Activated CD4-positive, alpha-beta T cell treated with anti-CD3 and anti-CD28 coated beads, Interleukin-2, amount 10 ng/mL, durations not matched to agents 24 days and 14 days (primary cell): Measurements from ENCODE around the gene CTTNBP2NL. TPM values are rescaled to one million over a fixed set of nuclear protein-coding genes. Genes with fewer than 3 reads are reported as not detected.
"Not testable (repeated sequence)": the region's sequence is repeated elsewhere in the genome, so short reads cannot be mapped to it uniquely, and the experiment has no call there.

Experiments
- DNase-seq: peaks from one replicate; pipeline ENCODE4 v3.0.0; 2022
- H3K27ac Mint-ChIP-seq: one replicate; pipeline ENCODE4 v1.8.0; 2022; ENCODE audit warnings: mild to moderate bottlenecking, mixed read lengths
- H3K27me3 Mint-ChIP-seq: one replicate; pipeline ENCODE4 v1.8.0; 2022; ENCODE audit warnings: mixed read lengths
- H3K36me3 Mint-ChIP-seq: one replicate; pipeline ENCODE4 v1.8.0; 2022; ENCODE audit warnings: low read depth, mild to moderate bottlenecking, mixed read lengths
- H3K4me1 Mint-ChIP-seq: one replicate; pipeline ENCODE4 v1.8.0; 2021; ENCODE audit warnings: mixed read lengths
- H3K4me3 Mint-ChIP-seq: one replicate; pipeline ENCODE4 v1.8.0; 2022; ENCODE audit warnings: mild to moderate bottlenecking, moderate library complexity, mixed read lengths
- H3K9me3 Mint-ChIP-seq: one replicate; pipeline ENCODE4 v1.8.0; 2021; ENCODE audit warnings: mixed read lengths
- intact Hi-C: fragments of 100-400 bp; cut with micrococcal nuclease; formaldehyde crosslinking; loops from one replicate; pipeline ENCODE4 v1.15.1; 2023
- total RNA-seq: library from RNA; stranded (reverse); gene quantifications from 2 replicates; pipeline ENCODE4 v1.2.3, GENCODE V29; 2022

The CTTNBP2NL gene
- total RNA-seq, 1 donor from 2014 or later: 4.1 TPM

DNA sequence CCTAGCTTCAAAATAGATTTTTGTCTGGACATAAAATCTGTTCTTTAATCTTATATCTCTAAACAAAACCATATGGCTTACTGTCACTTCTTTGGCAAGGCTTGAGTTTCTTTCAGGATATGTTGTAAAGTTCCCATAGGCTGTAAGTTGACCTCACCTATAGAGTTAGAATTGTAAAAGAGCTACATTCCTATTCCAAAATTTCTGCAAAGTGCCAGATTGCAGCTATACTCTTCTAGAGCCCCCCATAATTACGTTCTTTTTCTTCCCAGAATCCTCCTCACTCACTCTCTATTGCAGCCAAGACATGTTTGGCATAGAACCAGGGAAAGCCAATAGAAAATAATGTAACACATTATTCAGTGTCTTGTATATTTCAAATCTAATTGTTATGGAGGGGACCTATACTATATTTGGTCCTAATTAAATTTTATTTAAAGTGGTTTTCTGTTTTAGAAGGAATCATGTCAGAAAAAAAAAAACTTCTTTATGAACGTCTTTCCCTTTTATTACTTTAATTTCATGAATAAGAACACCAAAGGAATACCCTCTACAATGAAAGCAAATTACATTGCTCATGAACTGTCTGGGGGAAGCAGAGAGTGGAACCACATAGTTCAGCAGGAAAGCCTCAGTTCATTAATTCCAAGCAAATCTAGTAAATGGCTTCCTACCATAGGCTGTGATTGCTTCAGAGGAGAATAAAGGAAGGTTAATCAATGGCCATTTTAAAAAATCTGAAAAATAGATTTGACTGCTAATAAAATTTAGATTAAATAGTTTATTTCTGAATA is 22.3 kb downstream of the CTTNBP2NL start:
- H3K36me3 Mint-ChIP-seq: peaks cover 2% of the 10 kb centered on the region
- H3K4me3 Mint-ChIP-seq: no peak overlapping the region
- no peak overlapping the region for H3K27ac Mint-ChIP-seq
- H3K9me3 Mint-ChIP-seq: no peaks in the 10 kb centered on the region
- intact Hi-C loops: no loop called here
- DNase-seq: no peak
- H3K27me3 Mint-ChIP-seq: peaks cover 2% of the 10 kb centered on the region
- no peaks in the 10 kb centered on the region for H3K4me1 Mint-ChIP-seq

DNA sequence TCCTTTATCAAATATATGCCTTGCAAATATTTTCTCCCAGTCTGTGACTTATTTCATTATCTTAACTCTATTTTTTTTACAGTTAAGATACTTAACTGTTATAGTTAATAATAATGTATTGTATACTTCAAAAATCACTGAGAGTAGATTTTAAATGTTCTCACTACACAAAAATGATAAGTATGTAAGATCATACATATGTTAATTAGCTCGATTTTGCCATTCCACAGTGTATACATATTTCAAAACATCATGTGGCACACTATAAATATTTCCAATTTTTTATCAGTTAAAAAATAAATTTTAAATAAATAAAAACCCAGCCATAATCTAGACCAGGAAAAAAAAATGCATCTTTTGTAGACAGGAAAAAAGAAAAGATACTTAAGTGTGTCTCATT is 27.2 kb downstream of the CTTNBP2NL start:
- intact Hi-C loops: no loop called here
- Mint-ChIP-seq H3K4me3 (no peak overlapping the region), H3K4me1 (no peaks in the 10 kb centered on the region), H3K27ac (no peak overlapping the region), H3K9me3 (no peaks in the 10 kb centered on the region), H3K27me3 (peaks cover 2% of the 10 kb centered on the region), H3K36me3 (no peaks in the 10 kb centered on the region)
- no peak for DNase-seq

DNA sequence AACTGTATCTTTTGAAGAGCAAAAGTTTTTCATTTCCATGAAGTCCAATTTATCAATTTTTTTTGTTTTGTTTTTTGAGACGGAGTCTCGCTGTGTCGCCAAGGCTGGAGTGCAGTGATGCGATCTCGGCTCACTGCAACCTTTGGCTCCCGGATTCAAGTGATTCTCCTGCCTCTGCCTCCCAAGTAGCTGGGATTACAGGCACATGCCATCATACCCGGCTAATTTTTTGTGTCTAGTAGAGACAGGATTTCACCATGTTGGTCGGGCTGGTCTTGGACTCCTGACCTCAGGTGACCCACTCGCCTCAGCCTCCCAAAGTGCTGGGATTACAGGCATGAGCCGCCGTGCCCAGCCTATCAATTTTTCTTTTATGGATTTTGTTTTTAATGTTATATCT is 27.7 kb downstream of the CTTNBP2NL start:
- H3K27me3 Mint-ChIP-seq, DNase-seq, H3K36me3 Mint-ChIP-seq, H3K4me1 Mint-ChIP-seq, intact Hi-C loops, H3K4me3 Mint-ChIP-seq, H3K9me3 Mint-ChIP-seq, H3K27ac Mint-ChIP-seq: not testable (repeated sequence)

DNA sequence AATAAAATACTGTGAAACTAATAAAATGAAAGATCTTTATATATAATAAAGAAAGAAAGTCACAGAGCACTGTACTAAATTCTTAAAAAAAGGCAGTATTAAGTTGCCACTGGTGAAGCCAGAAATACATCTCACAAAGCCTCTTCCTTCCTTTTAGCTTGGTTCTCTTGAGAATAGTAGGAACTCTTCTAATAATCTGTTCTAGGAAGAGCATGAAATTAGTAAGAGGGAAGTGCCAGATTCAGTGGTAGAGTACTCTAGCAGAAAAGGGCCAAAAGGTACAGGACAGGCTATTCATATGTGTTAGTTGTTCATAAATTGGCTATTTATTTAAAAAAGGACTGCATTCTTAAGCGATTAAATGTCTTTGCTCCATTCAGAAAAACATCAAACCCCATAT is 33.7 kb downstream of the CTTNBP2NL start:
- no peak overlapping the region for H3K4me3 Mint-ChIP-seq
- no peak for DNase-seq
- H3K9me3 Mint-ChIP-seq: no peaks in the 10 kb centered on the region
- intact Hi-C loops: no loop called here
- no peaks in the 10 kb centered on the region for H3K4me1 Mint-ChIP-seq
- no peak overlapping the region for H3K27ac Mint-ChIP-seq
- peaks cover 12% of the 10 kb centered on the region for H3K27me3 Mint-ChIP-seq
- H3K36me3 Mint-ChIP-seq: no peaks in the 10 kb centered on the region

- Mint-ChIP-seq H3K9me3 (no peaks in the 10 kb centered on the region), H3K27ac (no peak overlapping the region), H3K4me3 (no peak overlapping the region), H3K36me3 (no peaks in the 10 kb centered on the region), H3K27me3 (peaks cover 12% of the 10 kb centered on the region), H3K4me1 (no peaks in the 10 kb centered on the region)
- DNase-seq: no peak
- intact Hi-C loops: no loop called here
These were observed 35.0 kb downstream of the CTTNBP2NL start for GRCh38 chr1:112431038-112431437.

DNA sequence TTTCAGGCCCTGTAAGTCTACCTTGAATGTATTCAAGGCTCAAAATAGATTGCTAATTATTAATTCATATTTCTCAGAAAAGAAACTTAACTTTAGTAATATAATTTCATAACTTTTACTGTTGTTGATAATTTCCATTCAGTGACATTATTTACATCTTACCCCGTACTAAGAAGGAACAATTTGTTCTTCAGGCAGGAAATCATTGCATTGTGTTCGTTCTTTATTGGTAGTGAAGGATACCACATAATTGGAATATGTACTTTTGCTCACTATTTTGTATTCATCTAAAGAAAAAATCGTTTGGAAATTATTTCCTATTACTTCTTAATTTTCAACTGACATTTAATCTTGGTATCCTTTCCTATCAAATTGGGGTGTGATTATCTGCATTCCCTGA is 39.4 kb downstream of the CTTNBP2NL start:
- H3K27me3 Mint-ChIP-seq: peaks cover 15% of the 10 kb centered on the region
- H3K4me1 Mint-ChIP-seq: no peaks in the 10 kb centered on the region
- no peaks in the 10 kb centered on the region for H3K9me3 Mint-ChIP-seq
- H3K4me3 Mint-ChIP-seq: no peak overlapping the region
- H3K36me3 Mint-ChIP-seq: no peaks in the 10 kb centered on the region
- no peak overlapping the region for H3K27ac Mint-ChIP-seq
- no peak for DNase-seq
- intact Hi-C loops: no loop called here

DNA sequence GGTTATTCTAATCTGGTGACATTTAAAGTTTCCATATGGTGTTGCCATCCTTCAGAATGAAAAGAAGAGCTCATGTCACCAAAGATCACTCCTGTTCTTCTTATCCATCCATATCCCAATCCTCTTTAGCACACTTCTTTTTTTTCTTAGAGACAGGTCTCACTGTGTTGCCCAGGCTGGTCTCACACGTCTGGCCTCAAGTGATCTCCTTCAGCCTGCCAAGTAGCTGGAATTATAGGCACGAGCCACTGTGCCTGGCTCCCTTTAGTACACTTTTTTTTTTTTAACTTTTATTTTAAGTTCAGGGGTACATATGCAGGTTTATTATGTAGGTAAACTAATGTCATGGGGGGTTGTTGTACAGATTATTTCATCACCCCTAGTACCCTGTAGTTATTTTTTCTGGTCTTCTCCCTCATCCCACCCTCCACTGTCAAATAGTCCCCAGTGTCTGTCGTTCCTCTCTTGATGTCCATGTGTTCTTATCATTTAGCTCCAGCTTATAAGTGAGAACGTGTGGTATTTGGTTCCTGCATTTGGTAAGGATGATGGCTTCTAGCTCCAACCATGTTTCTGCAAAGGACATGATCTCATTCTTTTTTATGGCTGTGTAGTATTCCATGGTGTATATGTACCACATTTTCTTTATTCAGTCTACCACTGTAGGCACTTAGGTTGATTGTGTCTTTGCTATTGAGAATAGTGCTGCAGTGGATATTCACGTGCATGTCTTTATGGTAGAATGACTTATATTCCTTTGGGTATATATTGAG is 40.6 kb downstream of the CTTNBP2NL start:
- no peaks in the 10 kb centered on the region for H3K9me3 Mint-ChIP-seq
- no peak overlapping the region for H3K4me3 Mint-ChIP-seq
- no peak overlapping the region for H3K27ac Mint-ChIP-seq
- H3K4me1 Mint-ChIP-seq: no peaks in the 10 kb centered on the region
- intact Hi-C loops: no loop called here
- H3K36me3 Mint-ChIP-seq: no peaks in the 10 kb centered on the region
- peaks cover 11% of the 10 kb centered on the region for H3K27me3 Mint-ChIP-seq
- no peak for DNase-seq

- DNase-seq, intact Hi-C loops, H3K4me3 Mint-ChIP-seq, H3K27me3 Mint-ChIP-seq, H3K36me3 Mint-ChIP-seq, H3K4me1 Mint-ChIP-seq, H3K27ac Mint-ChIP-seq, H3K9me3 Mint-ChIP-seq: not testable (repeated sequence)
These were observed 42.1 kb downstream of the CTTNBP2NL start for GRCh38 chr1:112438156-112438555.

GRCh38 chr1:112439592-112439991 is 43.6 kb downstream of the CTTNBP2NL start:
- Mint-ChIP-seq H3K36me3 (no peaks in the 10 kb centered on the region), H3K9me3 (no peaks in the 10 kb centered on the region), H3K4me3 (no peak overlapping the region), H3K27ac (no peak overlapping the region), H3K27me3 (peaks cover 6% of the 10 kb centered on the region), H3K4me1 (no peaks in the 10 kb centered on the region)
- DNase-seq: no peak
- intact Hi-C loops: no loop called here

- H3K27ac Mint-ChIP-seq: no peak overlapping the region
- intact Hi-C loops: no loop called here
- H3K9me3 Mint-ChIP-seq: no peaks in the 10 kb centered on the region
- H3K27me3 Mint-ChIP-seq: peaks cover 6% of the 10 kb centered on the region
- H3K4me1 Mint-ChIP-seq: no peaks in the 10 kb centered on the region
- H3K36me3 Mint-ChIP-seq: no peaks in the 10 kb centered on the region
- H3K4me3 Mint-ChIP-seq: no peak overlapping the region
- DNase-seq: no peak
These were observed 44.6 kb downstream of the CTTNBP2NL start for GRCh38 chr1:112440574-112440973.

DNA sequence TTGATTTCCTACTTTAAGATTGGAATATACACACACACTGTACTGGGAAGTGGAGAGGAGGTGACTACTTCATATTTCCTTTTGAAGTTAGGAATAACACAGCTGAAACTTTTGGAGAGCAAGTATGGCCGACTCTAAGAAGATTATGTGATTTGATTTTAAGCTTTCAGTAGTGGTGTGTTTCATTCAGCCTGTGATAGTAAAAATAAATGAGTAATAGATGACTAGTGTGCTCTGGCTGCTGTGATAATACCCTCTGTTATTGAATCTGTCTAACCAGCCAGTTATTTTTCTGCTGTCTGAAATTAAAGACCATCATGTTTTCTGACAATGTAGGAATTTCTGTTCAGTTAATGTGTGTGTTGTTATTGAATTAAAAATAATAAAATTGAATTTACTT is 48.3 kb downstream of the CTTNBP2NL start:
- H3K27me3 Mint-ChIP-seq: peaks cover 5% of the 10 kb centered on the region
- intact Hi-C loops: no loop called here
- no peak overlapping the region for H3K4me3 Mint-ChIP-seq
- no peaks in the 10 kb centered on the region for H3K4me1 Mint-ChIP-seq
- H3K27ac Mint-ChIP-seq: no peak overlapping the region
- no peaks in the 10 kb centered on the region for H3K36me3 Mint-ChIP-seq
- no peaks in the 10 kb centered on the region for H3K9me3 Mint-ChIP-seq
- DNase-seq: no peak

- no peak for DNase-seq
- Mint-ChIP-seq H3K27ac (no peak overlapping the region), H3K9me3 (no peaks in the 10 kb centered on the region), H3K4me1 (no peaks in the 10 kb centered on the region), H3K36me3 (no peaks in the 10 kb centered on the region), H3K27me3 (peaks cover 5% of the 10 kb centered on the region), H3K4me3 (no peak overlapping the region)
- intact Hi-C loops: no loop called here
These were observed 49.6 kb downstream of the CTTNBP2NL start for GRCh38 chr1:112445596-112445995.

GRCh38 chr1:112446411-112446810 is 50.4 kb downstream of the CTTNBP2NL start:
- H3K27ac Mint-ChIP-seq: no peak overlapping the region
- intact Hi-C loops: no loop called here
- DNase-seq: no peak
- H3K9me3 Mint-ChIP-seq: no peaks in the 10 kb centered on the region
- H3K36me3 Mint-ChIP-seq: no peaks in the 10 kb centered on the region
- no peak overlapping the region for H3K4me3 Mint-ChIP-seq
- H3K27me3 Mint-ChIP-seq: peaks cover 2% of the 10 kb centered on the region
- no peaks in the 10 kb centered on the region for H3K4me1 Mint-ChIP-seq

DNA sequence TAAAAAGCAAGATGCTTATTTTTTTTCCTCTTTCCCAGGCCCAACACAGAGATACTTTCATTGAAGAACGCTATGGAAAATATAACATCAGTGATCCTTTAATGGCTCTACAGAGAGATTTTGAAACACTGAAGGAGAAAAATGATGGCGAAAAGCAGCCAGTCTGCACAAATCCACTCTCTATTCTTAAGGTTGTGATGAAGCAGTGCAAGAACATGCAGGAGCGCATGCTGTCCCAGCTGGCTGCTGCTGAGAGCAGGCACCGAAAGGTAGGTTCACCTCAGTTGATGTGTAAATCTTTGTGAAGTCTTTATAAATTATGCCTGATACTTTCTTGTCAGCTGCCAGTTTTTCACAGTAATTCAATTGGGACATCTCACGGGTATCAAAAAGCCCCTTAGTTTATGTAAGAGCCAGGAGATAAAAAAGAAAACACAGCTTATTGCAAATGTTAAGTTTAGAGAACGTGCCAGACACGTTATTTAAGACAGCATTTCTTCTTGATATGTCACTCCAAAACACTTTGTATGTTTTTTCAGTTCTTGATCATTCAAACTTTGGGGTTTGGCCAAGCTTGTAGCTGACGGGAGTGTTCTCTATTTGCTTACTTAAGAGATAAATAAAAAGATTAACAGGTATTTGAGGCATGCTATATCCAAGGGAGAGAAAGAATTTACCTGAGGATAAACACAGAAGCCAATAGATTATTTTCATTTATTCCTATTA is 53.1 kb downstream of the CTTNBP2NL start:
- no peak overlapping the region for H3K27ac Mint-ChIP-seq
- no peaks in the 10 kb centered on the region for H3K4me1 Mint-ChIP-seq
- H3K9me3 Mint-ChIP-seq: no peaks in the 10 kb centered on the region
- intact Hi-C loops: no loop called here
- H3K36me3 Mint-ChIP-seq: no peaks in the 10 kb centered on the region
- DNase-seq: no peak
- H3K27me3 Mint-ChIP-seq: peaks cover 2% of the 10 kb centered on the region
- H3K4me3 Mint-ChIP-seq: no peak overlapping the region
